Activated CD8-positive, alpha-beta memory T cell treated with anti-CD3 and anti-CD28 coated beads, Interleukin-2, amount 50 U/mL, for 48 hours (primary cell): ENCODE measurements around the gene C2orf74.
"Not testable (repeated sequence)": the region's sequence is repeated elsewhere in the genome, so short reads cannot be mapped to it uniquely, and the experiment has no call there.

ENCODE experiments used
- DNase-seq: peaks from one replicate; pipeline ENCODE4 v3.0.0-alpha.2; 2020

Gene C2orf74

GRCh38 chr2:61161888-61162287 is at the start of gene C2orf74:
C2orf74 (plus strand) TSS chr2:61162188; CDS start chr2:61162515, 327 bp downstream.
- peak; percentile 23 for DNase-seq

DNA sequence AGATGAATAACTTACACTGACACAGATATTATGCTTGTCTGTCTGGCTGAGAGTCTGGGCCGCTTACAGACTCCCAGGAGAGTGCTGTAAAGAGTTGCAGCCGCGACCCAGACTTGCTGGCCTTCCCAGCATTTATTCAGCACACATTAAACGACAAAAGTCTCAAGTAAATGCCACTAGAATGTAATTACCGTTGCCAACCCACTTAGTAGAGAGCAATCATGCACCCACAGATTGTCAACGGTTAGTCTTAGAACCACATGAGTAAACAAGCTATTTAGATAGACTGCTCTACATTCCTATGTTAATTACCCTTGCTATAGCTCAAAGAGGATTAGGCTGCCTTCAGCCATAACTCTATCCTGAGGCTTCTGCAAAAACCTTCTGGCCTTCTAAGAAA is 47.8 kb upstream of the C2orf74 start:
- no peak for DNase-seq

DNA sequence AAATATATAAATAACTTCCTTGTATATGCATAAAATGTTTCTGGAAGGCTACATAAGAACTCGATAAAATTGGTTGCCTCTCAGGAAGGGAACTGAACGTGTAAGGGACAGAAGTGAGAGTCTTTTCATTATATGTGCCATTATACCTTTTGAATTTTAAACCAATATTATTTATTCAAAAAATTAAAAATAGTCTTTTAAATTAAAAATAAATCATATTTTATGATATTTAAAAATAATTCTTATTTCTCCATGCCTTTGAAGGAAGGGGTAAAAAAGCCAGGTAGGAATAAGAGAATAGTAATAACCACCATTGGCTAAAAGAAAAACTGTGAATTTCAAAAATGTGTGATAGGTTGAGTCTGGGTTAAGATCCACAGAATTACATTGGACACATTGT is 45.7 kb upstream of the C2orf74 start:
- DNase-seq = no peak

- DNase-seq = no peak
Measured at GRCh38 chr2:61117534-61117933, 44.5 kb upstream of the C2orf74 start.

- DNase-seq = no peak
Measured at GRCh38 chr2:61125123-61125710, 36.8 kb upstream of the C2orf74 start.

DNA sequence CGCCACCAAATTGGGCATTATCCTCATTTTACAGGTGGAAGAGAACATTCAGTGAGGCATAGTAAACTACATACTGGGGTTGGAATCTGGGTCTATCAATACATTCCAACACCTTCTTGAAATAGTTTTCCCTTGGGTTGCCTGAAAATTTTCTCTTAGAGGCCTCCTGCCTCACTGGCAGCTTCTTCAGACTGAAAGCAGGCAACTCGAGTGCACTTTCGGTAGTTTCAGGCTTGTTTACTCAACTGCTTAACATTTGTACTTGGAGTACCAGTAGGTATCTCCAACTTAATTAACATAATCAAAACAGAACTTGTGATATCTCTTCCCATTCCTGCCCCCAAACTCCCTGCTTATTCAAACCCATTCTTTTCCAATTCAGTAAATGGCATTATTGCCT is 36.2 kb upstream of the C2orf74 start:
- no peak for DNase-seq

DNA sequence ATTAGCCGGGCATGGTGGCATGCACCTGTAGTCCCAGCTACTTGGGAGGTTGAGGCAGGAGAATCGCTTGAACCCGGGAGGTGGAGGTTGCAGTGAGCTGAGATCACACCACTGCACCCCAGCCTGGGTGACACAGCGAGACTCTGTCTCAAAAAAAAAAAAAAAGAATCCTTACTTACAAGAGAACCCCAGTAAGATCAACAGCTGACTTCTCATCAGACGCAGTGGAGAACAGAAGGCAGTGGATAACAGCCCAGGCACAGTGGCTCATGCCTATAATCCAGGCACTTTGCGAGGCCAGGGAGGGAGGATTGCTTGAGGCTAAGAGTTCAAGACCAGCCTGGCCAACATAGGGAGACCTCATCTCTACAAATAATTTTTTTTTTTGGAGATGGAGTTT is 33.9 kb upstream of the C2orf74 start:
- DNase-seq = not testable (repeated sequence)

DNA sequence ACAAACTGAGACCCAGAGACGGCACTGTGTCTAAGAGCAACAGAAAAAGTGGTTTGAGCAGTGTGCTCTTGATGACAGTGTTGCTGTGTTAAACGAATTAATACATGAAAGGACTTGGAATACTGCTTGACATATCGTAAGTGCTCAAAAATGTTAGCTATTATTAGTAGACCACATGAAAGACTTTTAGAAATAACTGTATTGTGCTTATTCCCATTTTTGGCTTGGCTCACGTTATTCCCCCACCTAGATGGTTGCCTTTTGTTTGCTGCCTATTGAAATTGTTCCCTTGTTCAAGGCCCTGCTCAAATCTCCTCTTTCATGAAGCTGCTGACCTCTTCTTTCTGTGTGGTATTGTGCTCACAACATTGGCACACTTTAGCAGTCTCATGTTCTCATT is 27.8 kb upstream of the C2orf74 start:
- no peak for DNase-seq

- DNase-seq = no peak
Measured at GRCh38 chr2:61135510-61135909, 26.5 kb upstream of the C2orf74 start.

GRCh38 chr2:61138859-61139258 is 23.1 kb upstream of the C2orf74 start:
- DNase-seq = no peak

- DNase-seq = no peak
Measured at GRCh38 chr2:61141151-61141550, 20.8 kb upstream of the C2orf74 start.

DNA sequence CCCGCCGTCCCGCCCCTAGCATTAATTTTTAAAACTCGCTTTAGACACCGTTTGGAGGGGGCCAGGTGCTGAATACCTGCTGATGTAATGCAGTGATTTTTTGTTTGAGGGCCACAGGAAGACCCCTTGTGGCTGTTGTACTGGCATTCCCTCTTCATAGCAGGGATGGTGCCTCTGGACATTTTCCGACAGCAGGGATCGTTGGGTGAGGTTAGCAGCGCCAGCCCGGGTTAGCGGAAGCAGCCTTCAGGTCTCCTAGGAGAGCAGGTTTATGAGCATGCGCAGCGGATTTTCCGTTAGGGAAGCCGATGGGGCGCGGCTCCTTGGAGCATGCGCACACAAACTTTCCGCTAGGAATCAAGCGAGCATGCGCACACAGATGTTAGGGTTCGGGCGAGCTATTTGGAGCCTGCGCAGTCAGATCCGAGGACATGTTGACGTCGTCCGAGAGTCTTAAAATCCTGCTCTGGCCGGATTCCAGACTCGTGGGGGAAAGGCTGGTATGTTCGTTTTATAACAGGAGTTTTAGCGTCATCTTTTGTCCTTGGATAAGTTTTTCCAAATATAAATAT is 17.2 kb upstream of the C2orf74 start:
- peak; percentile 95 for DNase-seq

DNA sequence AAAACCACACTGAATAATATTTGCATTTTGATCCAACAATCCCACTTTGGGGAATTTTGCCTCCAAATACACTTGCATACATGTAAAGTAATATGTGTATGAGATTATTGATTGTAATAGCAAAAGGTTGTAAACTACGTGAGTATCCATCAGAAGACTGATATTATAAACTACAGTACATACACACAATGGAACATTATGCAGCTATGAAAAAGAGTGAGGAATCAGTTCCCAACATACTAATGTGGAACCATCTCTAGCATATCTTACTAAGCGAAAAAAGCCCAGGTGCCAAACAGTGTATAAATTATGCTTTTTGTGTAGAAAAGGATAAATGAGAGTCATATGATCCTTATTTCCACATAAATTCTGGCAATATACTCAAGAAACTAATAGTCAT is 16.0 kb upstream of the C2orf74 start:
- no peak for DNase-seq

DNA sequence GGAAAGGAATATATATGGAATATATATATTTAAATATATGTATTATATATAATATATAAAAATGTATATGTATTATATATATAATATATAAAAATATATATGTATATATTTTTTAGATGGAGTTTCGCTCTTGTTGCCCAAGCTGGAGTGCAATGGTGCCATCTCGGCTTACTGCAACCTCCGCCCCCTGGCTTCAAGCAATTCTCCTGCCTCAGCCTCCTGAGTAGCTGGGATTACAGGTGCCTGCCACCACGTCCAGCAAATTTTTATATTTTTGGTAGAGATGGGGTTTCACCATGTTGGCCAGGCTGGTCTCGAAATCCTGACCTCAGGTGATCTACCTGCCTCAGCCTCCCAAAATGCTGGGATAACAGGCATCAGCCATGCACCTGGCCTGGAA is 13.9 kb upstream of the C2orf74 start:
- DNase-seq = not testable (repeated sequence)

DNA sequence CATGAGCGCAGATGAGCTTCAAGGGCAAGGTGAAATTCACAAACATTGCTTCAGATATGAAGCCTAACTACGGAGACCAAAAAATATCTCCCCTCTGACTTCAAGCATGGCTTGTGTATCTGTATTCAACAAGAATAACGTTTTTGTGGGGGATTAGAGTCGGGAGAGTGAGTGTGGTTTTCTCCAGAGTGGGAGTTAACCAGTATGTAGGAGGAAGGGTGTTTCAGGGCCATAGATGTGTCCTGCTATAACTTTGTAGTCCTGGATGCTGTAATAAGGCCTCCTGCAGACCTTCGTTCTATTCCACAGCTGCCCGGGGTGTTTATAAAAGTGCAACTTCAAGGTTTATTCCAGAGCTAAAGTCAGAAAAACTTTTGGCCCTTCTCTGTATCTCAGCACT is 12.9 kb upstream of the C2orf74 start:
- DNase-seq = no peak

DNA sequence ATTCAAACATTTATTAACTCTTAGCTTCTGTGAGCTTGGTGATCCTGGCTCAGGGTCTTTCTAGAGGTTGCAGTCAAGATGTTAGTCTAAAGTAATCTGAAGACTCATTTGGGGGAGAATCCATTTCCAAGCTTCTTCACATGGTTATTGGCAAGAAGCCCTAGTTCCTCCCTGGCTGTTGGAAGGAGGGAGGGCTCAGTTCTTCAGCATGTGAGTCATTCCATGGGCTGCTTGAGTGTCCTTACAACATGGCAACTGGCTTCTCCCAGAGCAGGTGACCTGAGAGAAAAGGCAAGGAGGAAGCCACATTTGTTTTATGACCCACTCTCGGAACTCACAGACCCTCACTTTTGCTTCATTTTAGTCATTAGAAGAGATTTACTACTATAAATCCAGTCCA is 10.6 kb upstream of the C2orf74 start:
- DNase-seq = no peak

- peak; percentile 29 for DNase-seq
Measured at GRCh38 chr2:61157371-61158003, 4.5 kb upstream of the C2orf74 start.

GRCh38 chr2:61158356-61158955 is 3.5 kb upstream of the C2orf74 start:
- DNase-seq = peak; percentile 18

DNA sequence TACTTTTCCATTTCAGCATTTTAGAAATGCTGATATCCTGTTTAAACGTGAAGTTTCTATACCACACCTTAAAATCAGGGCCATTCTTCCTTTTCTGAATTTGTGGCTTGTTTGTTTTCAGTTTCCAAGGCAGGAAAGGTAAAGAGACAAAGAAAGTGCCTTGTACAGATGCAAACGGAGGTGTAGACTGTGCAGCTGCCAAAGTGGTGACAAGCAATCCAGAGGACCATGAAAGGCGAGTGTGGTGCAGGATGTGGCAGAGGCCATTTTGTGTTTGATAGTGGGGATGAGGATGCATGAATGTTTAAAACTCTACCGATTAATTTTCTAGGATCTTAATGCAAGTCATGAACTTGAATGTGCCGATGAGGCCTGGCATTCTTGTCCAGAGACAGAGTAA is 733 bp downstream of the C2orf74 start:
- DNase-seq = no peak

DNA sequence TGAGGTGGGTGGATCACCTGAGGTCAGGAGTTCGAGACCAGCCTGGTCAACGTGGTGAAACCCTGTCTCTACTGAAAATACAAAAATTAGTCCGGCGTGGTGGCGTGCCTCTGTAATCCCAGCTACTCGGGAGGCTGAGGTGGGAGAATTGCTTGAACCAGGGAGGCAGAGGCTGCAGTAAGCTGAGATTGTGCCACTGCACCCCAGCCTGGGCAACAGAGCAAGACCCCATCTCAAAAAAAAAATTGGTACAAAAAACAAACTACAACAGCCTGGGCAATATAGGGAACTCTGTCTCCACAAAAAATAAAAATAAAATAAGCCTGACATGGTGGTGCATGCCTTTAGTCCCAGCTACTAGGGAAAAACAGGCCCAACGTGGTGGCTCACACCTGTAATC is 3.1 kb downstream of the C2orf74 start:
- not testable (repeated sequence) for DNase-seq

DNA sequence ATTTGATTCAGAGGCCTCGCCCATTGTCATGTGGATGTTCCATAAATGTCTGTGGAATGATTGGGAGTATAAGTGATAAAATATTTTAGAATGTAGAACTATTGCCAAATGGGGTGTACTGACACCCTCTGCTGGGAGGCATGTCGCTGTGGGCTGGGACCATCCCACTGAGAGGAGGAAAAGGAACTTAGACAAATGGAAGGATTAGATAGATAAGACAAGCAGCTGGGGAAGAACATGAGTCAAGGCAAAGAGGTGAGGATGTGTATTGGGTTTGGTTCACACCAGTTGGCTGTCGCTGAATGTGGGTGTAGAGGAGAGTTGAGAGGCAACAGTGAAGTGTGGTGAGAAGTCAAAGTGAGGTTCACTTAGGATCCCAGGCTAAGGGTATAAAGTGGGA is 4.0 kb downstream of the C2orf74 start:
- DNase-seq = peak; percentile 23

DNA sequence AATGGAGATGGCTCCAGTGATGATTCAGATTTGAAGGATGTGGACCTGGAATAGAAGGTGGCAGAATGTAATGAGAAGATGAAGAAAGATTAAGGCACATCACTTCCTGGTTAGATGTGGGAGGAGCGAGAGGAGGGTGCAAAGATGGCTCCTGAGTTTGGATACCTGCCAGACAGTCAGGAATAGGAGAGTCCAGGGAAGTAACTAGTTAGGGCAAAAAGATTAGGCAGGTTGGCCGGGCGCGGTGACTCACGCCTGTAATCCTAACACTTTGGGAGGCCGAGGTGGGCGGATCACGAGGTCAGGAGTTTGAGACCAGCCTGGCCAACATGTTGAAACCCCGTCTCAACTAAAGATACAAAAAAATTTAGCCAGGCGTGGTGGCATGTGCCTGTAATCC is 5.6 kb downstream of the C2orf74 start:
- DNase-seq = peak; percentile 10

- peak; percentile 39 for DNase-seq
Measured at GRCh38 chr2:61172671-61173070, 10.7 kb downstream of the C2orf74 start.

GRCh38 chr2:61173116-61173515 is 11.1 kb downstream of the C2orf74 start:
- peak; percentile 17 for DNase-seq
